ENCODE data around the gene LMAN2L.

The LMAN2L gene

GRCh38 chr2:96764253-96764637 lies 24.4 kb upstream of the LMAN2L start:
- H3K27ac ChIP-seq (replicated peaks), result peak overlapping the region; percentile 62
- DNase-seq (ENCODE audit: low read depth in 1 of 2, low spot score in 1 of 2), result peak in 1 of 2 experiments; percentile 87
- peak overlapping the region; percentile 12 for H3K4me3 ChIP-seq (replicated peaks; ENCODE audit: insufficient read depth, low read length)
- TF ChIP-seq CTCF (IDR thresholded peaks at IDR 0.05; ENCODE audit: insufficient read depth, low read length) (no peak), SPI1 (IDR thresholded peaks at IDR 0.05; ENCODE audit: borderline replicate concordance, low read depth) (peak; percentile 38; the same call in 1 of the 2 replicates), POLR2AphosphoS5 (IDR thresholded peaks at IDR 0.05; ENCODE audit: low read depth) (peak; percentile 28; the same call in 1 of the 2 replicates)
- no peaks in the 10 kb centered on the region for H3K27me3 ChIP-seq (ENCODE audit: insufficient read depth, poor library complexity, severe bottlenecking)

DNA sequence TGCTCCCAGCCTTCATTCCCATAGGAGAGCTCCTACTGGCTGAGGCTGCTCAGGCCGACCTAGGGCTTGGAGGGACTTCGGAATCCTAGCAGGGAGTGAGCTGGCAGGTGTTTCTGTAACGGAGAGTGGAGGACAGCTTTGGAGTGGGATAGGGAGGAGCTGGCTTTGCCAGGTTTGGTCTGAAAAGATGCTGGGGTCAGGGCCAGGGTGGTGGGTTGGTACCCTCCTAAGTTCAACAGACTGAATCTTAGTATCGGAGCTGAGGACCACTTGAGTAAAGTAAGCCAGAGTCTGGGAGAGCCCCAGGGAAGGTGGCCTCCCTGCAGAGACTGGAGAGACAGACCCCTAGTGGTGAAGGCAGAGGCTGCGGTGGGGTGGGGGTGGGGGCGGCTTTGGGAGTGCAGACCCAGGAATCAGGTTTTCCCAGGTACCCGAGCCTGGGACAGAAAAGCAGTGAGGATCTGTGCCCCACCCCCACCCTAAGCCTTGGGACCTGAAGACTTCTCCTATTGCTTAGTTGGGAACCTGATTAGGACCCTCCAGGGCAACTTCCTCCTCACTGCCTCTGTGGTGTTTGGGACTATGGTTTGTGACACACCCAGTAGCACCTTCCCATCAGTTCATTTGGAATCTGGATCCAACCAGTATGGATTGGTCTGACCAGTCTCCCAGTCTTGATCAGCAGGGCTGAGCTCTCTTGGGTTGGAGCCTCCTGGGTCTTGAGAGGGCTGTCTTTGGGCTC lies 23.8 kb upstream of the LMAN2L start:
- DNase-seq (ENCODE audit: low read depth in 1 of 2, low spot score in 1 of 2), result no peak
- peak overlapping the region; percentile 12 for H3K4me3 ChIP-seq (replicated peaks; ENCODE audit: insufficient read depth, low read length)
- peak overlapping the region; percentile 62 for H3K27ac ChIP-seq (replicated peaks)
- TF ChIP-seq CTCF (IDR thresholded peaks at IDR 0.05; ENCODE audit: insufficient read depth, low read length), result peak; percentile 5
- no peak; the same call in 1 of the 2 replicates for TF ChIP-seq POLR2AphosphoS5 (IDR thresholded peaks at IDR 0.05; ENCODE audit: low read depth)
- no peaks in the 10 kb centered on the region for H3K27me3 ChIP-seq (ENCODE audit: insufficient read depth, poor library complexity, severe bottlenecking)

- Histone ChIP-seq H3K27ac (replicated peaks) (no peak overlapping the region), H3K4me3 (replicated peaks; ENCODE audit: insufficient read depth, low read length) (no peak overlapping the region), H3K27me3 (ENCODE audit: insufficient read depth, poor library complexity, severe bottlenecking) (no peaks in the 10 kb centered on the region)
- no peak for DNase-seq (ENCODE audit: low read depth in 1 of 2, low spot score in 1 of 2)
- TF ChIP-seq CTCF (IDR thresholded peaks at IDR 0.05; ENCODE audit: insufficient read depth, low read length) (no peak), SPI1 (IDR thresholded peaks at IDR 0.05; ENCODE audit: borderline replicate concordance, low read depth) (no peak), POLR2AphosphoS5 (IDR thresholded peaks at IDR 0.05; ENCODE audit: low read depth) (no peak), GABPA (IDR thresholded peaks at IDR 0.05; ENCODE audit: low read depth) (no peak)
- TF ChIP-seq, protein P1, sequence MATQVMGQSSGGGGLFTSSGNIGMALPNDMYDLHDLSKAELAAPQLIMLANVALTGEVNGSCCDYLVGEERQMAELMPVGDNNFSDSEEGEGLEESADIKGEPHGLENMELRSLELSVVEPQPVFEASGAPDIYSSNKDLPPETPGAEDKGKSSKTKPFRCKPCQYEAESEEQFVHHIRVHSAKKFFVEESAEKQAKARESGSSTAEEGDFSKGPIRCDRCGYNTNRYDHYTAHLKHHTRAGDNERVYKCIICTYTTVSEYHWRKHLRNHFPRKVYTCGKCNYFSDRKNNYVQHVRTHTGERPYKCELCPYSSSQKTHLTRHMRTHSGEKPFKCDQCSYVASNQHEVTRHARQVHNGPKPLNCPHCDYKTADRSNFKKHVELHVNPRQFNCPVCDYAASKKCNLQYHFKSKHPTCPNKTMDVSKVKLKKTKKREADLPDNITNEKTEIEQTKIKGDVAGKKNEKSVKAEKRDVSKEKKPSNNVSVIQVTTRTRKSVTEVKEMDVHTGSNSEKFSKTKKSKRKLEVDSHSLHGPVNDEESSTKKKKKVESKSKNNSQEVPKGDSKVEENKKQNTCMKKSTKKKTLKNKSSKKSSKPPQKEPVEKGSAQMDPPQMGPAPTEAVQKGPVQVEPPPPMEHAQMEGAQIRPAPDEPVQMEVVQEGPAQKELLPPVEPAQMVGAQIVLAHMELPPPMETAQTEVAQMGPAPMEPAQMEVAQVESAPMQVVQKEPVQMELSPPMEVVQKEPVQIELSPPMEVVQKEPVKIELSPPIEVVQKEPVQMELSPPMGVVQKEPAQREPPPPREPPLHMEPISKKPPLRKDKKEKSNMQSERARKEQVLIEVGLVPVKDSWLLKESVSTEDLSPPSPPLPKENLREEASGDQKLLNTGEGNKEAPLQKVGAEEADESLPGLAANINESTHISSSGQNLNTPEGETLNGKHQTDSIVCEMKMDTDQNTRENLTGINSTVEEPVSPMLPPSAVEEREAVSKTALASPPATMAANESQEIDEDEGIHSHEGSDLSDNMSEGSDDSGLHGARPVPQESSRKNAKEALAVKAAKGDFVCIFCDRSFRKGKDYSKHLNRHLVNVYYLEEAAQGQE (IDR thresholded peaks at IDR 0.05; ENCODE audit: insufficient replicate concordance, low read depth), result no peak
Observed at GRCh38 chr2:96762529-96763311, 22.9 kb upstream of the LMAN2L start.

GRCh38 chr2:96760986-96761832 lies 21.3 kb upstream of the LMAN2L start:
- DNase-seq (ENCODE audit: low read depth in 1 of 2, low spot score in 1 of 2), result no peak
- Histone ChIP-seq H3K4me3 (replicated peaks; ENCODE audit: insufficient read depth, low read length) (peak overlapping the region; percentile 61), H3K27ac (replicated peaks) (no peak overlapping the region), H3K27me3 (ENCODE audit: insufficient read depth, poor library complexity, severe bottlenecking) (no peaks in the 10 kb centered on the region)
- TF ChIP-seq SPI1 (IDR thresholded peaks at IDR 0.05; ENCODE audit: borderline replicate concordance, low read depth), result no peak
- TF ChIP-seq CTCF (IDR thresholded peaks at IDR 0.05; ENCODE audit: insufficient read depth, low read length), result peak; percentile 4
